Keratinocyte (primary cell): Measurements from ENCODE around the gene MIER2. TPM values are rescaled to one million over a fixed set of nuclear protein-coding genes. Genes with fewer than 3 reads are reported as not detected.

Experiments used
- DNase-seq: peaks from one replicate; pipeline ENCODE4 v3.0.0-alpha.2; 2011; ENCODE audit warnings: low read depth, missing footprints, low spot score
- FAIRE-seq: peaks from 2 replicates; lab custom pipeline; 2011; peaks lifted over from hg19 to GRCh38; lab: Jason Lieb, UNC
- H2AFZ ChIP-seq: 2 replicates; pipeline ENCODE4 v1.6.0; 2012; ENCODE audit warnings: low read length, control low read depth, inconsistent platforms; ENCODE audit not compliant: control insufficient read depth
- H3K27ac ChIP-seq: 2 replicates; pipeline ENCODE4 v1.5.1; 2011; ENCODE audit warnings: low read length; ENCODE audit not compliant: control insufficient read depth, insufficient read depth
- H3K27me3 ChIP-seq: 3 replicates; pipeline ENCODE4 v1.6.0; 2011; ENCODE audit warnings: low read length; ENCODE audit not compliant: control insufficient read depth, insufficient read depth; ENCODE audit errors: extremely low read depth
- H3K36me3 ChIP-seq, 2 experiments: 2 replicates in 1 of 2; 3 replicates in 1 of 2; pipeline ENCODE4 v1.5.1; 2011; ENCODE audit warnings: low read length in 2 of 2, mild to moderate bottlenecking in 1 of 2; ENCODE audit not compliant: control insufficient read depth in 2 of 2, insufficient read depth in 2 of 2; ENCODE audit errors: extremely low read depth in 1 of 2
- H3K4me1 ChIP-seq: 3 replicates; pipeline ENCODE4 v1.5.1; 2011; ENCODE audit warnings: low read length; ENCODE audit not compliant: control insufficient read depth, insufficient read depth; ENCODE audit errors: extremely low read depth
- H3K4me2 ChIP-seq: 3 replicates; pipeline ENCODE4 v1.6.0; 2011; ENCODE audit warnings: low read depth, low read length; ENCODE audit not compliant: control insufficient read depth, insufficient read depth; ENCODE audit errors: extremely low read depth
- H3K4me3 ChIP-seq, 3 experiments: fragments of 200-600 bp in 1 of 3; sonication (generic) in 1 of 3; 2 replicates in 2 of 3; 3 replicates in 1 of 3; pipeline ENCODE4 v1.5.1; 2011 to 2016; ENCODE audit warnings: low read length in 3 of 3, mild to moderate bottlenecking in 3 of 3, control low read depth in 2 of 3, inconsistent platforms in 1 of 3, low read depth in 1 of 3, mixed read lengths in 1 of 3, mixed run types in 1 of 3, moderate library complexity in 1 of 3; ENCODE audit not compliant: control insufficient read depth in 2 of 3, insufficient read depth in 2 of 3; ENCODE audit errors: extremely low read depth in 1 of 3
- H3K79me2 ChIP-seq: 2 replicates; pipeline ENCODE4 v1.6.0; 2012; ENCODE audit warnings: low read length; ENCODE audit not compliant: control insufficient read depth, insufficient read depth
- H3K9ac ChIP-seq: 3 replicates; pipeline ENCODE4 v1.6.0; 2011; ENCODE audit warnings: low read length; ENCODE audit not compliant: control insufficient read depth, insufficient read depth; ENCODE audit errors: extremely low read depth
- H3K9me1 ChIP-seq: 3 replicates; pipeline ENCODE4 v1.6.0; 2011; ENCODE audit warnings: low read length; ENCODE audit not compliant: control insufficient read depth, insufficient read depth; ENCODE audit errors: extremely low read depth
- H3K9me3 ChIP-seq: 2 replicates; pipeline ENCODE4 v1.5.1; 2012; ENCODE audit warnings: low read depth, low read length; ENCODE audit not compliant: control insufficient read depth
- H4K20me1 ChIP-seq: 3 replicates; pipeline ENCODE4 v1.6.0; 2011; ENCODE audit warnings: low read length; ENCODE audit not compliant: control insufficient read depth, insufficient read depth; ENCODE audit errors: extremely low read depth
- CTCF ChIP-seq, 3 experiments: IDR thresholded peaks in 1 of 3; conservative IDR thresholded peaks in 1 of 3; optimal IDR thresholded peaks in 1 of 3; 2 replicates in 2 of 3; 3 replicates in 1 of 3; pipeline versions ENCODE3 to v1.5.1; 2011; ENCODE audit warnings: low read length in 3 of 3, mild to moderate bottlenecking in 3 of 3, moderate library complexity in 2 of 3, control low read depth in 1 of 3, inconsistent platforms in 1 of 3; ENCODE audit not compliant: insufficient read depth in 2 of 3; ENCODE audit errors: extremely low read depth in 1 of 3
- EZH2 ChIP-seq: IDR thresholded peaks from one replicate; pipeline ENCODE4 v1.6.1; 2012; ENCODE audit warnings: inconsistent platforms, mild to moderate bottlenecking, low read length, moderate library complexity
- dilution Hi-C: fragments of 300-500 bp; cut with MboI; formaldehyde crosslinking; loops from one replicate; pipeline ENCODE4 v1.7.0; 2020; ENCODE audit warnings: low sequenced_read_pairs; ENCODE audit not compliant: extremely low pct_ligation_motif_present
- polyA plus RNA-seq, 5 experiments: library from polyadenylated mRNA; depleted of rRNA in 3 of 5; stranded (reverse) in 3 of 5; stranded (forward) in 1 of 5; unstranded in 1 of 5; fragments of >200 nt; gene quantifications; 1 replicate in 1 of 5; 2 replicates in 3 of 5; 3 replicates in 1 of 5; pipeline versions ENCODE4 v1.2.1 to v1.2.3, GENCODE V29; 2011 to 2012; ENCODE audit warnings: missing spikeins in 2 of 5, low read depth in 1 of 5, low replicate concordance in 1 of 5

The MIER2 gene
- polyA plus RNA-seq, 1 donor (not counting 4 experiments of a cell fraction or from before 2014, with no cell fraction given), result 16.3 TPM

- DNase-seq, result no peak
- Histone ChIP-seq H3K79me2 (peaks cover 60% of the 10 kb centered on the region), H3K4me2 (peak overlapping the region; percentile 96), H3K4me3 (peak overlapping the region; percentile 58 to 74 (median 58)), H3K36me3 (peaks cover 2 to 16% of the 10 kb centered on the region in 2 experiments), H3K9me3 (no peaks in the 10 kb centered on the region), H3K27ac (peak overlapping the region; percentile 60), H3K4me1 (peaks cover 17% of the 10 kb centered on the region), H3K9me1 (peaks cover 2% of the 10 kb centered on the region), H3K27me3 (no peaks in the 10 kb centered on the region), H3K9ac (peak overlapping the region; percentile 70), H4K20me1 (peaks cover 13% of the 10 kb centered on the region), H2AFZ (no peak overlapping the region)
- peak; percentile 77 for FAIRE-seq
- TF ChIP-seq CTCF (optimal IDR thresholded peaks at IDR 0.05 in 1 of 3, IDR thresholded peaks at IDR 0.05 in 1 of 3, conservative IDR thresholded peaks at IDR 0.05 in 1 of 3; ENCODE audit: extremely low read depth in 1 of 3, insufficient read depth in 2 of 3, low read length in 3 of 3) (no peak), EZH2 (no peak)
- dilution Hi-C loops, result no loop called here
Measured at GRCh38 chr19:342801-343421, 1.7 kb downstream of the MIER2 start.

GRCh38 chr19:342128-342455 is 2.5 kb downstream of the MIER2 start:
- DNase-seq, result no peak
- H2AFZ ChIP-seq, result no peak overlapping the region
- H3K9me1 ChIP-seq, result peaks cover 2% of the 10 kb centered on the region
- no peak for FAIRE-seq
- H3K4me3 ChIP-seq, result peak overlapping the region in 2 of 3 experiments; percentile 58 to 74
- H3K36me3 ChIP-seq, result peaks cover 2 to 16% of the 10 kb centered on the region in 2 experiments
- H3K9ac ChIP-seq, result no peak overlapping the region
- H3K27ac ChIP-seq, result no peak overlapping the region
- no peaks in the 10 kb centered on the region for H3K9me3 ChIP-seq
- TF ChIP-seq CTCF (optimal IDR thresholded peaks at IDR 0.05 in 1 of 3, IDR thresholded peaks at IDR 0.05 in 1 of 3, conservative IDR thresholded peaks at IDR 0.05 in 1 of 3; ENCODE audit: extremely low read depth in 1 of 3, insufficient read depth in 2 of 3, low read length in 3 of 3), result no peak
- no peak for TF ChIP-seq EZH2
- dilution Hi-C loops, result no loop called here
- no peaks in the 10 kb centered on the region for H3K27me3 ChIP-seq
- H3K4me2 ChIP-seq, result peak overlapping the region; percentile 96
- peaks cover 13% of the 10 kb centered on the region for H4K20me1 ChIP-seq
- peaks cover 64% of the 10 kb centered on the region for H3K79me2 ChIP-seq
- peaks cover 17% of the 10 kb centered on the region for H3K4me1 ChIP-seq
